ENCODE results near the gene PSEN1. TPM values are rescaled to one million over a fixed set of nuclear protein-coding genes. Genes with fewer than 3 reads are reported as not detected.

Gene PSEN1
- total RNA-seq, 1 experiment from 2014 or later: 39.3 TPM

- intact Hi-C loops (cut with micrococcal nuclease; ENCODE audit: unreplicated experiment): no loop called here
- Histone ChIP-seq H3K27me3 (ENCODE audit: control insufficient read depth, insufficient read depth, low read length) (no peaks in the 10 kb centered on the region), H3K4me1 (ENCODE audit: control insufficient read depth, insufficient read depth, low read length) (no peaks in the 10 kb centered on the region), H3K9me3 (ENCODE audit: control insufficient read depth, insufficient read depth, low read depth, low read length) (no peaks in the 10 kb centered on the region), H3K27ac (ENCODE audit: low read length) (no peak overlapping the region), H3K4me3 (ENCODE audit: low read depth in 2 of 2, low read length in 2 of 2) (no peak overlapping the region), H3K36me3 (ENCODE audit: control insufficient read depth, insufficient read depth, low read length) (peaks cover 10% of the 10 kb centered on the region)
- POLR2A ChIA-PET: interaction anchor here (0.5 to 1.5 kb wide), 2 partner anchors 19 to 250 kb away, joined by 4 to 9 read pairs; no protein-coding TSS in a partner anchor
- TF ChIP-seq, protein P1, sequence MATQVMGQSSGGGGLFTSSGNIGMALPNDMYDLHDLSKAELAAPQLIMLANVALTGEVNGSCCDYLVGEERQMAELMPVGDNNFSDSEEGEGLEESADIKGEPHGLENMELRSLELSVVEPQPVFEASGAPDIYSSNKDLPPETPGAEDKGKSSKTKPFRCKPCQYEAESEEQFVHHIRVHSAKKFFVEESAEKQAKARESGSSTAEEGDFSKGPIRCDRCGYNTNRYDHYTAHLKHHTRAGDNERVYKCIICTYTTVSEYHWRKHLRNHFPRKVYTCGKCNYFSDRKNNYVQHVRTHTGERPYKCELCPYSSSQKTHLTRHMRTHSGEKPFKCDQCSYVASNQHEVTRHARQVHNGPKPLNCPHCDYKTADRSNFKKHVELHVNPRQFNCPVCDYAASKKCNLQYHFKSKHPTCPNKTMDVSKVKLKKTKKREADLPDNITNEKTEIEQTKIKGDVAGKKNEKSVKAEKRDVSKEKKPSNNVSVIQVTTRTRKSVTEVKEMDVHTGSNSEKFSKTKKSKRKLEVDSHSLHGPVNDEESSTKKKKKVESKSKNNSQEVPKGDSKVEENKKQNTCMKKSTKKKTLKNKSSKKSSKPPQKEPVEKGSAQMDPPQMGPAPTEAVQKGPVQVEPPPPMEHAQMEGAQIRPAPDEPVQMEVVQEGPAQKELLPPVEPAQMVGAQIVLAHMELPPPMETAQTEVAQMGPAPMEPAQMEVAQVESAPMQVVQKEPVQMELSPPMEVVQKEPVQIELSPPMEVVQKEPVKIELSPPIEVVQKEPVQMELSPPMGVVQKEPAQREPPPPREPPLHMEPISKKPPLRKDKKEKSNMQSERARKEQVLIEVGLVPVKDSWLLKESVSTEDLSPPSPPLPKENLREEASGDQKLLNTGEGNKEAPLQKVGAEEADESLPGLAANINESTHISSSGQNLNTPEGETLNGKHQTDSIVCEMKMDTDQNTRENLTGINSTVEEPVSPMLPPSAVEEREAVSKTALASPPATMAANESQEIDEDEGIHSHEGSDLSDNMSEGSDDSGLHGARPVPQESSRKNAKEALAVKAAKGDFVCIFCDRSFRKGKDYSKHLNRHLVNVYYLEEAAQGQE (IDR thresholded peaks at IDR 0.05; ENCODE audit: insufficient read depth in 1 of 2, low read depth in 2 of 2, low read length in 1 of 2): no peak
- no peak for TF ChIP-seq POLR2AphosphoS5 (IDR thresholded peaks at IDR 0.05; ENCODE audit: low read depth, low read length)
- no peak for TF ChIP-seq SIN3A (IDR thresholded peaks at IDR 0.05; ENCODE audit: borderline replicate concordance, insufficient read depth, low read depth, low read length)
- TF ChIP-seq, protein P2, sequence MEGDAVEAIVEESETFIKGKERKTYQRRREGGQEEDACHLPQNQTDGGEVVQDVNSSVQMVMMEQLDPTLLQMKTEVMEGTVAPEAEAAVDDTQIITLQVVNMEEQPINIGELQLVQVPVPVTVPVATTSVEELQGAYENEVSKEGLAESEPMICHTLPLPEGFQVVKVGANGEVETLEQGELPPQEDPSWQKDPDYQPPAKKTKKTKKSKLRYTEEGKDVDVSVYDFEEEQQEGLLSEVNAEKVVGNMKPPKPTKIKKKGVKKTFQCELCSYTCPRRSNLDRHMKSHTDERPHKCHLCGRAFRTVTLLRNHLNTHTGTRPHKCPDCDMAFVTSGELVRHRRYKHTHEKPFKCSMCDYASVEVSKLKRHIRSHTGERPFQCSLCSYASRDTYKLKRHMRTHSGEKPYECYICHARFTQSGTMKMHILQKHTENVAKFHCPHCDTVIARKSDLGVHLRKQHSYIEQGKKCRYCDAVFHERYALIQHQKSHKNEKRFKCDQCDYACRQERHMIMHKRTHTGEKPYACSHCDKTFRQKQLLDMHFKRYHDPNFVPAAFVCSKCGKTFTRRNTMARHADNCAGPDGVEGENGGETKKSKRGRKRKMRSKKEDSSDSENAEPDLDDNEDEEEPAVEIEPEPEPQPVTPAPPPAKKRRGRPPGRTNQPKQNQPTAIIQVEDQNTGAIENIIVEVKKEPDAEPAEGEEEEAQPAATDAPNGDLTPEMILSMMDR (IDR thresholded peaks at IDR 0.05): no peak
- no TSS peak for BruUV-seq (replicated peaks)
- in situ Hi-C loops (cut with HindIII; ENCODE audit: low pct_unique_long_range_greater_than_20kb, low sequenced_read_pairs): no loop called here
- CTCF ChIA-PET: no interaction called here
- DNase-seq (ENCODE audit: low read depth, low spot score) (no peak), ATAC-seq (no peak)
Observed at GRCh38 chr14:73208846-73209245, 72.5 kb downstream of the PSEN1 start.

DNA sequence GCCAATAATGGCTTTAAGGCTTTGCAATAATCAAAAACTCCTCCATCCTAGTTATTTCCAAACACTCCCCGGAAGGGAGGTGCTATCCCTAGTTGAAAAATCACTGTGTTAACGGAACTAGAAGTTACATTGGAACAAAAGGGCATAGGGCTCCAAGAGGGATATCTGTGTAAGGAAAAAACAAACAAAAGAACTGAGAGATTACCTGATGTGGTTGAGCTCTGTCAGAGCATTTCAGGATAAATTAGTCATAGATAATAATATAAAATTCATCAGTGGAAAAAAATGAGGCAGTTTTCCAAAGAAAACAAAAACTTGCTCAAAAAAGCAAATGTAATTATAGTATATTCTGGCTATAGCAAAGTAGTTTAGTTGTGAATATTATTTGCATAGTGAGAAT is 73.6 kb downstream of the PSEN1 start:
- intact Hi-C loops (cut with micrococcal nuclease; ENCODE audit: unreplicated experiment) (no loop called here), in situ Hi-C loops (cut with HindIII; ENCODE audit: low pct_unique_long_range_greater_than_20kb, low sequenced_read_pairs) (no loop called here)
- Histone ChIP-seq H3K9me3 (ENCODE audit: control insufficient read depth, insufficient read depth, low read depth, low read length) (no peaks in the 10 kb centered on the region), H3K36me3 (ENCODE audit: control insufficient read depth, insufficient read depth, low read length) (peaks cover 10% of the 10 kb centered on the region), H3K4me1 (ENCODE audit: control insufficient read depth, insufficient read depth, low read length) (no peaks in the 10 kb centered on the region), H3K4me3 (ENCODE audit: low read depth in 2 of 2, low read length in 2 of 2) (no peak overlapping the region), H3K27me3 (ENCODE audit: control insufficient read depth, insufficient read depth, low read length) (no peaks in the 10 kb centered on the region), H3K27ac (ENCODE audit: low read length) (no peak overlapping the region)
- no TSS peak for BruUV-seq (replicated peaks)
- no peak for ATAC-seq
- TF ChIP-seq, protein P1 (IDR thresholded peaks at IDR 0.05; ENCODE audit: insufficient read depth in 1 of 2, low read depth in 2 of 2, low read length in 1 of 2): no peak
- TF ChIP-seq, protein P2 (IDR thresholded peaks at IDR 0.05): no peak
- TF ChIP-seq SIN3A (IDR thresholded peaks at IDR 0.05; ENCODE audit: borderline replicate concordance, insufficient read depth, low read depth, low read length): no peak
- TF ChIP-seq TCF7L2 (IDR thresholded peaks at IDR 0.05; ENCODE audit: low read depth, low read length): no peak
- no peak for TF ChIP-seq POLR2AphosphoS5 (IDR thresholded peaks at IDR 0.05; ENCODE audit: low read depth, low read length)
- ChIA-PET POLR2A (interaction anchor here (1.5 kb wide), 1 partner anchor 17 kb away, joined by 4 read pairs; no protein-coding TSS in a partner anchor), CTCF (no interaction called here)
- no peak for DNase-seq (ENCODE audit: low read depth, low spot score)

Measured in Panc1 (cell line).